Measurements from ENCODE around the gene RNF41. TPM values are rescaled to one million over a fixed set of nuclear protein-coding genes. Genes with fewer than 3 reads are reported as not detected.
A peak's percentile ranks its signal among the peaks of the same experiment; 100 is the strongest.

Gene RNF41
- total RNA-seq, 6 experiments from 2014 or later: 10.6 to 23.0 (median 12.3) TPM

DNA sequence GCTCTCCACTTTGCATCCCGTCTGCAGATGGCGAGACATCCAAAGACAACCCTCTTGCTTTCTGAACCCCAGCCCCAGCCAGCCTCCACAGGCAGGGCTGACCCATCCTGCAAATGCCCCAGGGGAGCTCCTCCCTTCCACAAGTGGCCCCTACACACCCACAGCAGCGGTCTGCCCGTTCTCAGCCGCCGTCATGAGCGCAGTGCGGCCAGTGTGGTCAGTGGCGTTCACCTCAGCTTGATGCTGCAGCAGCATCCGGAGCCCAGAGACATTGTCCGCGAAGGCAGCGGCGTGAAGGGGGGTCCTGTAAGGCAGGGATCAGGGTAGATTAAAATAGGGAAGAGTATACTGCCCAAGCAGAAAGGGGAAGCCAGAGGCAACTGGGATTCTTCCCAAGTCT, 22.8 kb upstream of the RNF41 start:
- no peak for TF ChIP-seq POLR2A (IDR thresholded peaks at IDR 0.05)
- TF ChIP-seq, protein P1, sequence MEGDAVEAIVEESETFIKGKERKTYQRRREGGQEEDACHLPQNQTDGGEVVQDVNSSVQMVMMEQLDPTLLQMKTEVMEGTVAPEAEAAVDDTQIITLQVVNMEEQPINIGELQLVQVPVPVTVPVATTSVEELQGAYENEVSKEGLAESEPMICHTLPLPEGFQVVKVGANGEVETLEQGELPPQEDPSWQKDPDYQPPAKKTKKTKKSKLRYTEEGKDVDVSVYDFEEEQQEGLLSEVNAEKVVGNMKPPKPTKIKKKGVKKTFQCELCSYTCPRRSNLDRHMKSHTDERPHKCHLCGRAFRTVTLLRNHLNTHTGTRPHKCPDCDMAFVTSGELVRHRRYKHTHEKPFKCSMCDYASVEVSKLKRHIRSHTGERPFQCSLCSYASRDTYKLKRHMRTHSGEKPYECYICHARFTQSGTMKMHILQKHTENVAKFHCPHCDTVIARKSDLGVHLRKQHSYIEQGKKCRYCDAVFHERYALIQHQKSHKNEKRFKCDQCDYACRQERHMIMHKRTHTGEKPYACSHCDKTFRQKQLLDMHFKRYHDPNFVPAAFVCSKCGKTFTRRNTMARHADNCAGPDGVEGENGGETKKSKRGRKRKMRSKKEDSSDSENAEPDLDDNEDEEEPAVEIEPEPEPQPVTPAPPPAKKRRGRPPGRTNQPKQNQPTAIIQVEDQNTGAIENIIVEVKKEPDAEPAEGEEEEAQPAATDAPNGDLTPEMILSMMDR (IDR thresholded peaks at IDR 0.05): no peak
- intact Hi-C loops (cut with DNase I): no loop called here
- Histone ChIP-seq H3K27ac (no peak overlapping the region), H3K4me1 (no peaks in the 10 kb centered on the region), H3K9me3 (no peaks in the 10 kb centered on the region), H3K27me3 (no peaks in the 10 kb centered on the region), H3K36me3 (peaks cover 0 to 72% (median 28%) of the 10 kb centered on the region in 4 donors), H3K4me3 (no peak overlapping the region)
- DNase-seq (no peak), ATAC-seq (no peak)
- 94% methylated on average over 7 of the region's 14 CpGs for WGBS (ENCODE audit: insufficient coverage, low coverage, low lambda C conversion rate, missing lambda C conversion rate)

DNA sequence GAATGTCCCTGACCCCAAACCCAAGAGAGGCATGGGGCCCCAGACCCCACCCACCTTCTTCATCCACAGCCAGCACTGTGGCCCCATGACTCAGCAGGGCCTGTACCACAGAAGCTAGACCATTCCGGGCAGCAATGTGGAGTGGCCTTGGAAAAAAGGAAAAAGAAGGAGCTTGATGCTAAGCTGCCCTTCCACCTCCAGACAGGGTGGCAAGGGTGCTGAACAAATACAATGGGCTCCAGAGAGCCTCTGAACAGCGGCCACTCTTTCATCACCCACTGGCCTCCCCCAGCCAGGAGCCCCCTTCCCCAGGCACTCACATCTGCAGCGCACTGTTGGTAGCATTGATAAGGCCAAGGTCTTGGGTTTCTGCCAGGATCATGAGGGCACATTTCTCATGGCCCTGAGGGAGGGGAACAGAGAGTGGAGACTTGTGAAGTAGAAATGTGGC, 22.0 kb upstream of the RNF41 start:
- no peak overlapping the region for H3K4me3 ChIP-seq
- TF ChIP-seq POLR2A (IDR thresholded peaks at IDR 0.05): no peak
- TF ChIP-seq, protein P1 (IDR thresholded peaks at IDR 0.05): no peak
- intact Hi-C loops (cut with DNase I): no loop called here
- peaks cover 0 to 65% (median 28%) of the 10 kb centered on the region in 4 donors for H3K36me3 ChIP-seq
- no peaks in the 10 kb centered on the region for H3K27me3 ChIP-seq
- DNase-seq (no peak), ATAC-seq (peak in 2 of 4 donors; percentile 33 to 39)
- H3K9me3 ChIP-seq: no peaks in the 10 kb centered on the region
- 58% methylated on average over 2 of the region's 3 CpGs for whole genome bisulfite sequencing (ENCODE audit: insufficient coverage, low coverage, low lambda C conversion rate, missing lambda C conversion rate)
- no peak overlapping the region for H3K27ac ChIP-seq
- no peaks in the 10 kb centered on the region for H3K4me1 ChIP-seq

DNA sequence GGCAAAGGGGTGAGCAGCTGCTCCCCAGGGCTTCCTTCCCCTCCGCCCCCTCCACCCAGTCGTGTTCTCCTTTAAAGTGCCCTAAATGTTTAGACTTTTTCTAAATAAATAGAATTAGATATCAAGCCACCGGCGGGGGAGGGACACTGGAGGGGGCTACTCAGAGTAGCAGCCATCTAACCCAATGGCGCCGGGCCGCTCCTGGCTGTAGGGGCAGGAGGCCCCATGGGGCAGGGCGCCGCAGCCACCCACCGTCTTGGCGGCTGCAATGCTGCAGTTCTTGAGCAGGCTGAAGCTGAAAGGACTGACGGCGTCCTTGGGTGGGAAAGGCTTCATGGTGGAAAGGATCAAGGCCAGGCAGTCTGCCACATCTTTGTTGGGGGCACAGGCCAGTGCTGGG, 21.3 kb upstream of the RNF41 start:
- H3K36me3 ChIP-seq: peaks cover 0 to 57% (median 28%) of the 10 kb centered on the region in 4 donors
- TF ChIP-seq POLR2A (IDR thresholded peaks at IDR 0.05): no peak
- TF ChIP-seq, protein P1 (IDR thresholded peaks at IDR 0.05): no peak
- H3K4me3 ChIP-seq: no peak overlapping the region
- H3K27me3 ChIP-seq: no peaks in the 10 kb centered on the region
- H3K9me3 ChIP-seq: no peaks in the 10 kb centered on the region
- WGBS (ENCODE audit: insufficient coverage, low coverage, low lambda C conversion rate, missing lambda C conversion rate): no CpG with 5 or more reads among the region's 13 CpGs
- no peak for ATAC-seq
- H3K4me1 ChIP-seq: no peaks in the 10 kb centered on the region
- no peak overlapping the region for H3K27ac ChIP-seq
- intact Hi-C loops (cut with DNase I): no loop called here
- no peak for DNase-seq

DNA sequence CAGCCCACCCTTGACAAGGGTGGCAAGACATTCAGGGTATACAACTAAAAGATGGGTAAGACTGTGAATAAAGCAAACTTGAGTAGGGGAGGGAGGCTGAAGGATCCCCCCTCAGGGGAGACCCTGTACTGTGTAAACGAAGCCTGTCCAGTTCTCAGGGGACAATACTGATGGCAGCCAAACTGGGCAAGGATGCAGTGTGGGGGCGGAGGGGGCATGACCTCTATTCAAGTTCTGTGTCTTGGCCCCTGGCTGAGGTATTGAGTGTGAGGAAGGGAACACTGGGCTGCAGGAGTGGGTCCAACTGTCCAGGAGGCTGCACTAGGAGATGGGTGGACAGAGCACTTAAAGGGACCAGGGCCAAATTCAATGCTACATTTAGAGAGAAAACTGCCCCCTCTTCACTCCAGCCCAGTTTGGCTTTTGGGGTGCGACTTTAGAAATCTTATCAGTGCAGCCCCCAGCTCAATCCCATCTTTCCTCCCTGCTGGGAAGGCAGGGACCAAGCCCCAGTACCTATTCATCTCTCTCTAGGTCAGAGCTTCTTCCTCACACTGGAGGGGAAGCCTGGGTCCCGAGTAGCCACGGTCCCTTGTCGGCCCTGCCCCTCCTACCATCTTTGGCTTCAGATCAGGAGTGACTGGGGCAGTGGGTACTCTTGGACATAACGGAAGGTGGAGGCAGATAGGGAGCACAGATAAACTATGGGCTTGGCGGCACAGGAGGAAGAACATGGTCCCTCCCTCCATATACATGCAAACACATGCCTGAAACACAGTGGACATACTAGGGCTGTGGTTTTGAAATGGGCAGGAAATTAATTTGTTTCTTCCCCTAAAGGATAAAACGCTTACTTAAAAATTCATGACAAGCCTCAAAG, 19.9 kb upstream of the RNF41 start:
- H3K4me1 ChIP-seq: no peaks in the 10 kb centered on the region
- no peaks in the 10 kb centered on the region for H3K9me3 ChIP-seq
- no peak overlapping the region for H3K27ac ChIP-seq
- no peaks in the 10 kb centered on the region for H3K27me3 ChIP-seq
- no peak overlapping the region for H3K4me3 ChIP-seq
- ATAC-seq (no peak), DNase-seq (no peak)
- peaks cover 0 to 47% (median 21%) of the 10 kb centered on the region in 4 donors for H3K36me3 ChIP-seq
- intact Hi-C loops (cut with DNase I): no loop called here
- WGBS (ENCODE audit: insufficient coverage, low coverage, low lambda C conversion rate, missing lambda C conversion rate): 77% methylated on average over 4 of the region's 9 CpGs
- TF ChIP-seq, protein P1 (IDR thresholded peaks at IDR 0.05): no peak
- no peak for TF ChIP-seq POLR2A (IDR thresholded peaks at IDR 0.05)

Data from right lobe of liver (tissue), 6 donors.